C4-2B (cell line): ENCODE data around the gene NFASC.

Experiments used
- H3K27ac ChIP-seq: fragments of 450-650 bp; 2 replicates; pipeline ENCODE4 v1.5.1; 2017
- CTCF ChIP-seq: fragments of 450-650 bp; conservative IDR thresholded peaks from 2 replicates; pipeline ENCODE4 v1.5.1; 2017; ENCODE audit warnings: mild to moderate bottlenecking
- ZFX ChIP-seq: fragments of 450-650 bp; IDR thresholded peaks from 2 replicates; pipeline ENCODE4 v1.6.1; 2017

Gene NFASC

GRCh38 chr1:204854286-204854685, 16.4 kb upstream of the NFASC start:
- no peak for TF ChIP-seq ZFX
- TF ChIP-seq CTCF, result no peak
- H3K27ac ChIP-seq, result no peak overlapping the region

GRCh38 chr1:204858363-204858821, 12.3 kb upstream of the NFASC start:
- H3K27ac ChIP-seq, result no peak overlapping the region
- no peak for TF ChIP-seq CTCF

- TF ChIP-seq ZFX (no peak), CTCF (no peak)
- no peak overlapping the region for H3K27ac ChIP-seq
These were observed 10.8 kb upstream of the NFASC start for GRCh38 chr1:204859861-204860267.

GRCh38 chr1:204863024-204863423, 7.6 kb upstream of the NFASC start:
- TF ChIP-seq ZFX, result no peak
- no peak for TF ChIP-seq CTCF
- no peak overlapping the region for H3K27ac ChIP-seq

- TF ChIP-seq CTCF, result no peak
- TF ChIP-seq ZFX, result no peak
These were observed 6.9 kb upstream of the NFASC start for GRCh38 chr1:204863730-204864129.

GRCh38 chr1:204866051-204866596, 4.5 kb upstream of the NFASC start:
- no peak overlapping the region for H3K27ac ChIP-seq
- no peak for TF ChIP-seq CTCF
- TF ChIP-seq ZFX, result no peak

More at GRCh38 chr1:204863730-204864129, 6.9 kb upstream of the NFASC start:
- no peak overlapping the region for H3K27ac ChIP-seq

- no peak for TF ChIP-seq CTCF
- TF ChIP-seq ZFX, result no peak
- H3K27ac ChIP-seq, result no peak overlapping the region
These were observed 3.5 kb upstream of the NFASC start for GRCh38 chr1:204867203-204867602.
